Measurements from ENCODE around the gene HS3ST2. TPM values are rescaled to one million over a fixed set of nuclear protein-coding genes. Genes with fewer than 3 reads are reported as not detected.

Gene HS3ST2
- total and polyA plus RNA-seq, 9 donors: 0.31 to 28.9 (median 0.83) TPM; not detected in 3

DNA sequence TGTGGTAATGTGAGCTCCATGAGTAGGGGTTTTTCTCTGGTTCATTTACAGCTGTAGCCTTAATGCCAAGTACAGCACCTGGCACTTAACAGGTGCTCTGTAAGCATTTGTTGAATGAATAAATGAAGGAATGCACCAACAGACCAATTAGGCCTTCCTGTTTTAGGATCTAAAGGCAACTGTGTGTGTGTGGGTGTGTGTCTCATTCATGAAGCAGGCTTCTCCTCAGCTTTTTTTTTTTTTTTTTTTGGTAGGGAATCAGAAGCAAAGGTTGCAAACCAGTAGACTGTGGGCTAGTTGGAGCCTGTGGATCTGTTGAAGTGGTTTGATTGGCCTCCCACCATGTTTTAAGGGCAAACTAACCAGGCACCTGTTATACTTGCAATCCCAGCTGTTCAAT lies 48.1 kb downstream of the HS3ST2 start:
- no peak overlapping the region for H3K27ac ChIP-seq
- H3K36me3 ChIP-seq: no peaks in the 10 kb centered on the region
- H3K4me3 ChIP-seq: no peak overlapping the region
- H3K9me3 ChIP-seq: no peaks in the 10 kb centered on the region
- H3K27me3 ChIP-seq: no peaks in the 10 kb centered on the region
- DNase-seq: no peak
- intact Hi-C loops (cut with DNase I): no loop called here
- TF ChIP-seq, protein P1, sequence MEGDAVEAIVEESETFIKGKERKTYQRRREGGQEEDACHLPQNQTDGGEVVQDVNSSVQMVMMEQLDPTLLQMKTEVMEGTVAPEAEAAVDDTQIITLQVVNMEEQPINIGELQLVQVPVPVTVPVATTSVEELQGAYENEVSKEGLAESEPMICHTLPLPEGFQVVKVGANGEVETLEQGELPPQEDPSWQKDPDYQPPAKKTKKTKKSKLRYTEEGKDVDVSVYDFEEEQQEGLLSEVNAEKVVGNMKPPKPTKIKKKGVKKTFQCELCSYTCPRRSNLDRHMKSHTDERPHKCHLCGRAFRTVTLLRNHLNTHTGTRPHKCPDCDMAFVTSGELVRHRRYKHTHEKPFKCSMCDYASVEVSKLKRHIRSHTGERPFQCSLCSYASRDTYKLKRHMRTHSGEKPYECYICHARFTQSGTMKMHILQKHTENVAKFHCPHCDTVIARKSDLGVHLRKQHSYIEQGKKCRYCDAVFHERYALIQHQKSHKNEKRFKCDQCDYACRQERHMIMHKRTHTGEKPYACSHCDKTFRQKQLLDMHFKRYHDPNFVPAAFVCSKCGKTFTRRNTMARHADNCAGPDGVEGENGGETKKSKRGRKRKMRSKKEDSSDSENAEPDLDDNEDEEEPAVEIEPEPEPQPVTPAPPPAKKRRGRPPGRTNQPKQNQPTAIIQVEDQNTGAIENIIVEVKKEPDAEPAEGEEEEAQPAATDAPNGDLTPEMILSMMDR (IDR thresholded peaks at IDR 0.05): no peak
- TF ChIP-seq POLR2A (IDR thresholded peaks at IDR 0.05): no peak
- TF ChIP-seq EP300 (IDR thresholded peaks at IDR 0.05): no peak
- no peaks in the 10 kb centered on the region for H3K4me1 ChIP-seq (ENCODE audit: insufficient read depth)

DNA sequence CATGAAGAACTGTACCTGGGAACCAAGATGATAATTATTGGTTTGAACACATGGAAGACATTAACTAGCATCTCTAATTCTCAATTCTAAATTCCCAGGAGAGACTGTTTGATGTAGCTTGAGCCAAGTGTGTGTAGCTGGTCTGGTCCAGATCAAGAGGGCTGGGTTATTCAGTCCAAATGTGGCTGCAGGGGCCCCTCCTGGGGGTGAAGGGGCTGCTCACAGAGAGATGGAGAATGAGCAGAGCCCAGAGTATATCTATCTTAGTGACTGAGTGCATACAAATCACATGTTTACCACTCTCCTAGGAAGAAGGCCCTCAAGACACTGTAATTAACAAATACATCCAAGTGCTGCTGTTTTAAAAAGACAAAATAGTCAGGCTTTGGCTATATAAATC lies 50.4 kb downstream of the HS3ST2 start:
- H3K36me3 ChIP-seq: no peaks in the 10 kb centered on the region
- no peak overlapping the region for H3K27ac ChIP-seq
- DNase-seq: no peak
- TF ChIP-seq EP300 (IDR thresholded peaks at IDR 0.05): no peak
- no peak for TF ChIP-seq POLR2A (IDR thresholded peaks at IDR 0.05)
- TF ChIP-seq, protein P1 (IDR thresholded peaks at IDR 0.05): no peak
- H3K9me3 ChIP-seq: no peaks in the 10 kb centered on the region
- H3K4me1 ChIP-seq (ENCODE audit: insufficient read depth): no peaks in the 10 kb centered on the region
- H3K4me3 ChIP-seq: no peak overlapping the region
- H3K27me3 ChIP-seq: no peaks in the 10 kb centered on the region
- intact Hi-C loops (cut with DNase I): no loop called here

DNA sequence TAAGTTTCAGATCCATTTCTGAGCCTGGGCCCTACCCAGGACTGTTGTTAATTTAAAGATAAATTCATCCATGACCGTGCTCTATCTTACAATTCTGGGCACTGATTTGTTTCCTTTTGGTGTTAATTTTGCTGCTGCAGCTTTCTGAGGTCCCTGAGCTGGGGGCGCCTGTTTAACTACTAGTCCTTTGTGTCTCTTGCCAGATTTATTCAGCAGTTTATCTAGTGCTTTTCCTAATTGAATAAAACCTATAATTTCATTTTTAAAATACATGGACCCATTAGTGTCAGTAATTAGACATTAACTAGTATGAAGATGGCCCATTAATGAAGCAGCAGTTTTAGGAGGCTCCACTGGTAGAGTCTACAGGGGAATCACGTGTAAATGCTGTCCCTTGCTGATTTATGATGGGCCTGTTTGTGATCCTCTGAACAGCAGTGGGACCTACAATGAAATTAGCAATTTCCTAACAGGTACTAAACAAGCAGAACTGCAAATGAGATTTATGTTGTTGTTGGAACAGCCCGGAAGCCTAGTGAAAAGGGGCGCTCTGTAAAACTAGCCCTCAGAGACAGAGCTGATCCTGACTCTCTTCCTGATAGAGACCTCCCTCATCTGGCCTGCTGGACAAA lies 54.7 kb downstream of the HS3ST2 start:
- 44 to 52% (median 52%) methylated on average over 5 of the region's 5 CpGs for WGBS, 3 donors
- DNase-seq: no peak
- intact Hi-C loops (cut with DNase I): no loop called here
- no peak overlapping the region for H3K27ac ChIP-seq
- no peak overlapping the region for H3K4me3 ChIP-seq
- no peaks in the 10 kb centered on the region for H3K36me3 ChIP-seq
- H3K27me3 ChIP-seq: no peaks in the 10 kb centered on the region
- no peak for TF ChIP-seq EP300 (IDR thresholded peaks at IDR 0.05)
- TF ChIP-seq, protein P1 (IDR thresholded peaks at IDR 0.05): no peak
- no peak for TF ChIP-seq POLR2A (IDR thresholded peaks at IDR 0.05)
- no peaks in the 10 kb centered on the region for H3K4me1 ChIP-seq (ENCODE audit: insufficient read depth)
- no peaks in the 10 kb centered on the region for H3K9me3 ChIP-seq

DNA sequence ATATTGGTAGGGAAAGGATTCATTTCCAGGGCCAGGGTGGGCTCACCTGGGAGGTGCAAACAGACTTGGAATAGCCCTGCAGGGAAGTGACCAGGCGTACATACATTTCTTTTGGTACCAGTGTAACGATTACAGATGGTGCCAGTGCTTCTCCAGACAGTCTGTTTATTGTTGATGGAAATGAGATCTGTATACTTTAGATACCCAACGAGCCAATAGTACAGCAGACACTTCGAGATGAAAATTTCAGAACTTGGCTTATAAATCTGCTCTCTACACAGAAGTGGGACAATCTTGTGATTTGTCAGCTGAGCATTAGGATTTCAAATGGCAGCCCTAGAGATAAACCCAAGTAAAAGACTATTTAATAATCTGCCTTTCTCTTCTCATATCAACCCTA lies 57.9 kb downstream of the HS3ST2 start:
- intact Hi-C loops (cut with DNase I): no loop called here
- no peaks in the 10 kb centered on the region for H3K4me1 ChIP-seq (ENCODE audit: insufficient read depth)
- H3K27ac ChIP-seq: no peak overlapping the region
- H3K36me3 ChIP-seq: no peaks in the 10 kb centered on the region
- H3K9me3 ChIP-seq: no peaks in the 10 kb centered on the region
- H3K27me3 ChIP-seq: no peaks in the 10 kb centered on the region
- H3K4me3 ChIP-seq: no peak overlapping the region
- DNase-seq: no peak
- TF ChIP-seq POLR2A (IDR thresholded peaks at IDR 0.05) (no peak), EP300 (IDR thresholded peaks at IDR 0.05) (no peak)
- TF ChIP-seq, protein P1 (IDR thresholded peaks at IDR 0.05): no peak
- 65 to 74% (median 66%) methylated on average over 4 of the region's 4 CpGs for WGBS, 3 donors
